SK-N-SH treated with all-trans-retinoic acid at 6 μM for 48 hours (cell line): ENCODE results near the gene DUSP11.
A peak's percentile ranks its signal among the peaks of the same experiment; 100 is the strongest.

ENCODE experiments used
- ATAC-seq: fragments of 200-7000 bp; cut with Tn5 transposase; 3 replicates; pipeline ENCODE4 v1.9.1; 2020; ENCODE audit warnings: mild to moderate bottlenecking, moderate library complexity
- ARNTL ChIP-seq: fragments of 450-650 bp; formaldehyde crosslinking; IDR thresholded peaks from 2 replicates; pipeline ENCODE4 v1.5.0; 2020; ENCODE audit warnings: low read depth, mild to moderate bottlenecking, moderate library complexity, borderline replicate concordance
- BACH2 ChIP-seq: fragments of 250-450 bp; sonication (Bioruptor Pico); IDR thresholded peaks from 2 replicates; pipeline ENCODE4 v1.9.0; 2021; ENCODE audit warnings: mild to moderate bottlenecking, borderline replicate concordance
- CSDC2 ChIP-seq: fragments of 250-450 bp; sonication (Bioruptor Pico); IDR thresholded peaks from 2 replicates; pipeline ENCODE4 v1.5.0; 2020; ENCODE audit warnings: mild to moderate bottlenecking, moderate library complexity
- CSRNP3 ChIP-seq: fragments of 250-450 bp; sonication (Bioruptor Pico); IDR thresholded peaks from 2 replicates; pipeline ENCODE4 v1.5.1; 2021; ENCODE audit warnings: mild to moderate bottlenecking, moderate library complexity
- ESRRG ChIP-seq: fragments of 250-450 bp; sonication (Bioruptor Pico); IDR thresholded peaks from 2 replicates; pipeline ENCODE4 v1.6.1; 2021; ENCODE audit warnings: mild to moderate bottlenecking
- GLIS3 ChIP-seq: fragments of 250-450 bp; sonication (Bioruptor Pico); IDR thresholded peaks from 2 replicates; pipeline ENCODE4 v1.5.0; 2020; ENCODE audit warnings: mild to moderate bottlenecking, moderate library complexity
- ISL1 ChIP-seq: fragments of 250-450 bp; sonication (Bioruptor Pico); IDR thresholded peaks from 2 replicates; pipeline ENCODE4 v2.1.2; 2022; ENCODE audit warnings: mild to moderate bottlenecking, moderate library complexity
- OSR1 ChIP-seq: fragments of 250-450 bp; sonication (Bioruptor Pico); IDR thresholded peaks from 2 replicates; pipeline ENCODE4 v1.8.0; 2022; ENCODE audit warnings: moderate library complexity, mild to moderate bottlenecking, inconsistent platforms
- PPARA ChIP-seq: fragments of 250-450 bp; sonication (Bioruptor Pico); IDR thresholded peaks from 2 replicates; pipeline ENCODE4 v1.5.0; 2020; ENCODE audit warnings: mild to moderate bottlenecking, borderline replicate concordance
- RARB ChIP-seq: fragments of 250-450 bp; sonication (Bioruptor Pico); IDR thresholded peaks from 2 replicates; pipeline ENCODE4 v1.8.0; 2021; ENCODE audit warnings: mild to moderate bottlenecking, moderate library complexity
- SNAI2 ChIP-seq: fragments of 250-450 bp; sonication (Bioruptor Pico); IDR thresholded peaks from 2 replicates; pipeline ENCODE4 v1.5.0; 2020; ENCODE audit warnings: mild to moderate bottlenecking, moderate library complexity
- TCF4 ChIP-seq: fragments of 250-450 bp; sonication (Bioruptor Pico); IDR thresholded peaks from 2 replicates; pipeline ENCODE4 v1.8.0; 2021; ENCODE audit warnings: mild to moderate bottlenecking, moderate library complexity, borderline replicate concordance
- TOX ChIP-seq: fragments of 250-450 bp; sonication (Bioruptor Pico); IDR thresholded peaks from 2 replicates; pipeline ENCODE4 v1.8.0; 2021; ENCODE audit warnings: mild to moderate bottlenecking, moderate library complexity, borderline replicate concordance
- TSHZ2 ChIP-seq: fragments of 250-450 bp; sonication (Bioruptor Pico); IDR thresholded peaks from 2 replicates; pipeline ENCODE4 v1.5.0; 2020; ENCODE audit warnings: mild to moderate bottlenecking, moderate library complexity
- ZC3H10 ChIP-seq: fragments of 250-450 bp; sonication (Bioruptor Pico); IDR thresholded peaks from 2 replicates; pipeline ENCODE4 v1.5.1; 2021; ENCODE audit warnings: mild to moderate bottlenecking, moderate library complexity
- ZFP3 ChIP-seq: fragments of 250-450 bp; sonication (Bioruptor Pico); IDR thresholded peaks from 2 replicates; pipeline ENCODE4 v1.5.0; 2020; ENCODE audit warnings: mild to moderate bottlenecking, moderate library complexity
- ZNF565 ChIP-seq: fragments of 450-650 bp; formaldehyde crosslinking; conservative IDR thresholded peaks from 2 replicates; pipeline ENCODE4 v1.5.0; 2020; ENCODE audit warnings: low read depth, mild to moderate bottlenecking, moderate library complexity
- ZNF70 ChIP-seq: fragments of 450-650 bp; formaldehyde crosslinking; IDR thresholded peaks from 2 replicates; pipeline ENCODE4 v1.5.0; 2020; ENCODE audit warnings: mild to moderate bottlenecking, moderate library complexity
- ZNF8 ChIP-seq: fragments of 450-650 bp; formaldehyde crosslinking; IDR thresholded peaks from 2 replicates; pipeline ENCODE4 v1.5.0; 2020; ENCODE audit warnings: mild to moderate bottlenecking, moderate library complexity
- TF ChIP-seq, protein P1 (sequence below): fragments of 250-450 bp; sonication (Bioruptor Pico); IDR thresholded peaks from 2 replicates; pipeline ENCODE4 v1.8.0; 2020; ENCODE audit warnings: mild to moderate bottlenecking, moderate library complexity, borderline replicate concordance
- TF ChIP-seq, protein P2 (sequence below): fragments of 250-450 bp; sonication (Bioruptor Pico); IDR thresholded peaks from 2 replicates; pipeline ENCODE4 v1.8.0; 2021; ENCODE audit warnings: low read depth, mild to moderate bottlenecking, moderate library complexity, borderline replicate concordance

Gene DUSP11

GRCh38 chr2:73780237-73780582 is 307 bp upstream of the DUSP11 start (continued):
- TF ChIP-seq, protein P1, sequence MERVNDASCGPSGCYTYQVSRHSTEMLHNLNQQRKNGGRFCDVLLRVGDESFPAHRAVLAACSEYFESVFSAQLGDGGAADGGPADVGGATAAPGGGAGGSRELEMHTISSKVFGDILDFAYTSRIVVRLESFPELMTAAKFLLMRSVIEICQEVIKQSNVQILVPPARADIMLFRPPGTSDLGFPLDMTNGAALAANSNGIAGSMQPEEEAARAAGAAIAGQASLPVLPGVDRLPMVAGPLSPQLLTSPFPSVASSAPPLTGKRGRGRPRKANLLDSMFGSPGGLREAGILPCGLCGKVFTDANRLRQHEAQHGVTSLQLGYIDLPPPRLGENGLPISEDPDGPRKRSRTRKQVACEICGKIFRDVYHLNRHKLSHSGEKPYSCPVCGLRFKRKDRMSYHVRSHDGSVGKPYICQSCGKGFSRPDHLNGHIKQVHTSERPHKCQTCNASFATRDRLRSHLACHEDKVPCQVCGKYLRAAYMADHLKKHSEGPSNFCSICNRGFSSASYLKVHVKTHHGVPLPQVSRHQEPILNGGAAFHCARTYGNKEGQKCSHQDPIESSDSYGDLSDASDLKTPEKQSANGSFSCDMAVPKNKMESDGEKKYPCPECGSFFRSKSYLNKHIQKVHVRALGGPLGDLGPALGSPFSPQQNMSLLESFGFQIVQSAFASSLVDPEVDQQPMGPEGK (CRISPR knock-in tag) = no peak
- TF ChIP-seq OSR1 (no peak), ARNTL (CRISPR knock-in tag) (no peak), ESRRG (CRISPR knock-in tag) (no peak), TOX (CRISPR knock-in tag) (no peak), ISL1 (CRISPR knock-in tag) (no peak), BACH2 (CRISPR knock-in tag) (no peak), CSDC2 (CRISPR knock-in tag) (no peak), ZNF565 (CRISPR knock-in tag) (no peak), TCF4 (no peak)

GRCh38 chr2:73778867-73779466 is 936 bp downstream of the DUSP11 start:
- ATAC-seq = peak; percentile 7; the same call in 2 of the 3 replicates

GRCh38 chr2:73776869-73777519 is 2.9 kb downstream of the DUSP11 start:
- TF ChIP-seq ZFP3 (CRISPR knock-in tag) = no peak
- no peak for TF ChIP-seq ARNTL (CRISPR knock-in tag)
- no peak for TF ChIP-seq ZC3H10 (CRISPR knock-in tag)
- TF ChIP-seq, protein P2, sequence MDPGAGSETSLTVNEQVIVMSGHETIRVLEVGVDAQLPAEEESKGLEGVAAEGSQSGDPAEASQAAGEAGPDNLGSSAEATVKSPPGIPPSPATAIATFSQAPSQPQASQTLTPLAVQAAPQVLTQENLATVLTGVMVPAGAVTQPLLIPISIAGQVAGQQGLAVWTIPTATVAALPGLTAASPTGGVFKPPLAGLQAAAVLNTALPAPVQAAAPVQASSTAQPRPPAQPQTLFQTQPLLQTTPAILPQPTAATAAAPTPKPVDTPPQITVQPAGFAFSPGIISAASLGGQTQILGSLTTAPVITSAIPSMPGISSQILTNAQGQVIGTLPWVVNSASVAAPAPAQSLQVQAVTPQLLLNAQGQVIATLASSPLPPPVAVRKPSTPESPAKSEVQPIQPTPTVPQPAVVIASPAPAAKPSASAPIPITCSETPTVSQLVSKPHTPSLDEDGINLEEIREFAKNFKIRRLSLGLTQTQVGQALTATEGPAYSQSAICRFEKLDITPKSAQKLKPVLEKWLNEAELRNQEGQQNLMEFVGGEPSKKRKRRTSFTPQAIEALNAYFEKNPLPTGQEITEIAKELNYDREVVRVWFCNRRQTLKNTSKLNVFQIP = no peak
- TF ChIP-seq ZNF8 (CRISPR knock-in tag) = no peak
- no peak for TF ChIP-seq ZNF70 (CRISPR knock-in tag)
- ATAC-seq = no peak

- ATAC-seq = no peak
- TF ChIP-seq TOX (CRISPR knock-in tag) = no peak
- TF ChIP-seq TCF4 = no peak
- no peak for TF ChIP-seq BACH2 (CRISPR knock-in tag)
- TF ChIP-seq RARB (CRISPR knock-in tag) = no peak
- no peak for TF ChIP-seq ZC3H10 (CRISPR knock-in tag)
- TF ChIP-seq ZFP3 (CRISPR knock-in tag) = no peak
- no peak for TF ChIP-seq CSDC2 (CRISPR knock-in tag)
- no peak for TF ChIP-seq GLIS3 (CRISPR knock-in tag)
- TF ChIP-seq OSR1 = no peak
- TF ChIP-seq TSHZ2 (CRISPR knock-in tag) = no peak
- TF ChIP-seq SNAI2 (CRISPR knock-in tag) = no peak
- no peak for TF ChIP-seq ISL1 (CRISPR knock-in tag)
These were observed 3.5 kb downstream of the DUSP11 start for GRCh38 chr2:73776381-73776780.

DNA sequence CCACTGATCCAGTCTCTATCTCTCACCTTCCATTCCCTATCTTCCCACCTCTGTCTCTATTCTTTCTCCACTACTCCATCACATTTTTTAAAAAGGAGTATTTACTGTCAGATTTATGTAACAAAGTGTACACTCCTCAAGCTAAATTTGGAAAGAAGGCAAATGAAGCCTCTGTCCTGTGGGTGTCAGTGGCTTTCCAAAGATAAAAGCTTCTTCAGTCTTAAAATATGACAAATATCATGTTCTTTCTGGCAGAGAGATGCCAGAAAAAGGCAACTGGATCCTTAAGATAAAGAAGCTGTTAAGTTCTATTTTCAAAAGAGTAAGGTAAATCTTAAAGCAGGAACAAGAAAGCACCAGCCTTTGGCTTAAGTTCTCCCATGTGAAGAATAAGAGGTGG is 7.1 kb downstream of the DUSP11 start:
- no peak for TF ChIP-seq CSRNP3 (CRISPR knock-in tag)
- no peak for TF ChIP-seq PPARA (CRISPR knock-in tag)
- no peak for TF ChIP-seq ZNF565 (CRISPR knock-in tag)
- TF ChIP-seq ZNF8 (CRISPR knock-in tag) = no peak
- no peak for TF ChIP-seq SNAI2 (CRISPR knock-in tag)
- no peak for TF ChIP-seq ESRRG (CRISPR knock-in tag)
- TF ChIP-seq TCF4 = no peak
- no peak for TF ChIP-seq ZFP3 (CRISPR knock-in tag)

More for the DNA sequence above, 7.1 kb downstream of the DUSP11 start:
- ATAC-seq = no peak
